Epithelial cell of esophagus (primary cell): ENCODE measurements around the gene RERGL.

Experiments used
- DNase-seq: peaks from one replicate; pipeline ENCODE4 v3.0.0; 2010; ENCODE audit warnings: low read depth
- H3K4me3 ChIP-seq: 2 replicates; pipeline ENCODE4 v1.5.1; 2011; ENCODE audit warnings: mild to moderate bottlenecking, low read length, control low read depth
- CTCF ChIP-seq: IDR thresholded peaks from 2 replicates; pipeline ENCODE4 v1.5.1; 2011; ENCODE audit warnings: low read depth, mild to moderate bottlenecking, low read length, control low read depth, inconsistent platforms; ENCODE audit not compliant: insufficient read depth; ENCODE audit errors: missing control alignments

RERGL gene, protein sequence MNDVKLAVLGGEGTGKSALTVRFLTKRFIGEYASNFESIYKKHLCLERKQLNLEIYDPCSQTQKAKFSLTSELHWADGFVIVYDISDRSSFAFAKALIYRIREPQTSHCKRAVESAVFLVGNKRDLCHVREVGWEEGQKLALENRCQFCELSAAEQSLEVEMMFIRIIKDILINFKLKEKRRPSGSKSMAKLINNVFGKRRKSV

DNA sequence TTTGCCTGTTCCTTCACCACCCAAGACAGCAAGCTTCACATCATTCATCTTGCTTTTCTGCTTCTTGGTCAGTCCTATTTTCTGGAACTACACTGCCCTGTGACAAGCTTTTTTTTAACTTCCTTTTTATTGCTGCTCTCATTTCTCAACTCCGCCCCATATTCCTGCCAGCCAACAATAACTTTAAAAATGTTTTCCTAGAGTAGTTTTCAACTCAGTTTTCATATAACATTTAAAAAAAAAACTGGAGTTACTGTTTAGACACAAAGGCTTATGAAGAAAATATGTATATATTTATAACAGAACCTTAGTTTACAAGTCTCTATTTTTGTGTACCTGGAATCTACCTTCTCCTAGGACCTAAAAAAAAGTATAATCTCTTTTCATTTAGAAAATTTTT lies at the start of gene RERGL:
Gene RERGL (minus strand): TSS at position 101 of the 400 bp plus-strand sequence. CDS start 53 bp downstream, at position 48.
- no peak for DNase-seq
- H3K4me3 ChIP-seq, result no peak within 1 kb of the TSS
- no peak for TF ChIP-seq CTCF

DNA sequence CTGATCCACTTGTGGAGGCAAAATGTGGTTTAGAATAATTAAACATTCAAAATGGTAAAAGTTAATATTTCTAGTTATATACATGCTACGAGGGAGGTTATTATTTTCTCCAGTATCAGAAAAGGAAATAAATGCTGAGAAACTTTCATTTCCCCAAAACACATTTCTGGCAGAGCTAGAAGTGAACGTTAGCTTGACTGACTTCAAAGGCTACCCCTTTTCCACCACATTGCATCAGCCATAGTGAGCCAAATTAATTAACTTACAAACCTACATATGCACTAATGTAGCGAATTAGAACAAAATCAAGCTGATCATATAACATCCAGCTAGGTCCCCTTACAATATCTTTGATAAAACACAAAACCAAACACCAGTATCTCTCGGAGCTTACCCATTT lies 49.3 kb upstream of the RERGL start:
- no peak overlapping the region for H3K4me3 ChIP-seq
- no peak for TF ChIP-seq CTCF

GRCh38 chr12:18135509-18135908 lies 45.5 kb upstream of the RERGL start:
- no peak for TF ChIP-seq CTCF
- H3K4me3 ChIP-seq, result no peak overlapping the region
- DNase-seq, result no peak

More for the DNA sequence above, 49.3 kb upstream of the RERGL start:
- no peak for DNase-seq

DNA sequence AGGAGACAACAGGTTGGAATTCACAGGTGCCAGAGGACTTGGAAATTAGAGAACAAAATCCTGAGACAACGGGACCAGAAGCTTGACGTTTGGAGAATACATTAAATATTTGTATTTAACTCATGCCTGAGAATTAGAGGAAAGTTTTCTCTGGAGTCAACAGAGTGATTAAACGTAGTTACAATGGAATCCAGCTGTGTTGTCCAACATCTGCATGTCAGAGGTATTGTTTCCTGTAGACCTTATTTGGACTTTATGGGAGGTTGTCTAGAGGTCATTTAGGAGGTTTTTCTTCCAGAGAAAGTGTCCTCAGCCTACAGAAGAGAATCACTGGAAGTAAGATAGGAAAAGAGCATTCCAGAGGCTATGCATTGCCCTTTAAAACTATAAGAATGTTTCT lies 45.1 kb upstream of the RERGL start:
- no peak for TF ChIP-seq CTCF
- H3K4me3 ChIP-seq, result no peak overlapping the region
- no peak for DNase-seq

GRCh38 chr12:18130851-18131250 lies 40.9 kb upstream of the RERGL start:
- H3K4me3 ChIP-seq, result no peak overlapping the region
- no peak for TF ChIP-seq CTCF
- DNase-seq, result no peak

- no peak overlapping the region for H3K4me3 ChIP-seq
- no peak for DNase-seq
- no peak for TF ChIP-seq CTCF
These were observed 33.7 kb upstream of the RERGL start for GRCh38 chr12:18123707-18124106.

- H3K4me3 ChIP-seq, result no peak overlapping the region
- DNase-seq, result no peak
- TF ChIP-seq CTCF, result no peak
These were observed 30.9 kb upstream of the RERGL start for GRCh38 chr12:18120899-18121298.
